ENCODE results near the gene TSFM.
A peak's percentile ranks its signal among the peaks of the same experiment; 100 is the strongest.

The TSFM gene

GRCh38 chr12:57754411-57755193 lies 28.0 kb upstream of the TSFM start, which contains the start of gene MARCHF9:
MARCHF9 (plus strand) TSS chr12:57755103; CDS start chr12:57755529, 426 bp downstream.
- FAIRE-seq (no peak), DNase-seq (ENCODE audit: insufficient read length, low spot score) (peak; percentile 64)
- no peak for TF ChIP-seq CTCF (IDR thresholded peaks at IDR 0.05; ENCODE audit: insufficient read depth, missing control alignments)

- DNase-seq (ENCODE audit: insufficient read length, low spot score) (no peak), FAIRE-seq (no peak)
- no peak for TF ChIP-seq CTCF (IDR thresholded peaks at IDR 0.05; ENCODE audit: insufficient read depth, missing control alignments)
These were observed 27.5 kb upstream of the TSFM start for GRCh38 chr12:57755194-57755453.

GRCh38 chr12:57755454-57756372 lies 26.9 kb upstream of the TSFM start:
- no peak for FAIRE-seq
- no peak for TF ChIP-seq CTCF (IDR thresholded peaks at IDR 0.05; ENCODE audit: insufficient read depth, missing control alignments)
- DNase-seq (ENCODE audit: insufficient read length, low spot score): no peak

- TF ChIP-seq CTCF (IDR thresholded peaks at IDR 0.05; ENCODE audit: insufficient read depth, missing control alignments): peak; percentile 70
- FAIRE-seq (no peak), DNase-seq (ENCODE audit: insufficient read length, low spot score) (peak; percentile 73)
These were observed 25.9 kb upstream of the TSFM start for GRCh38 chr12:57756406-57757341.

GRCh38 chr12:57757771-57758170 lies 24.8 kb upstream of the TSFM start:
- FAIRE-seq: no peak
- TF ChIP-seq CTCF (IDR thresholded peaks at IDR 0.05; ENCODE audit: insufficient read depth, missing control alignments): no peak
- no peak for DNase-seq (ENCODE audit: insufficient read length, low spot score)

GRCh38 chr12:57758552-57759359 lies 23.8 kb upstream of the TSFM start:
- no peak for FAIRE-seq
- no peak for TF ChIP-seq CTCF (IDR thresholded peaks at IDR 0.05; ENCODE audit: insufficient read depth, missing control alignments)
- DNase-seq (ENCODE audit: insufficient read length, low spot score): no peak
